Testis (tissue), 2 donors: ENCODE results near the gene F2.

ENCODE experiments used
- POLR2A ChIP-seq: fragments of 450-650 bp; IDR thresholded peaks from one replicate; pipeline ENCODE4 v1.6.1; 2017; ENCODE audit warnings: antibody characterized with exemption, mild to moderate bottlenecking, moderate library complexity
- TF ChIP-seq, protein P1 (sequence below), 3 experiments: fragments of 450-650 bp in 2 of 3; fragments of 200-600 bp in 1 of 3; sonication (generic) in 1 of 3; IDR thresholded peaks; one replicate each; pipeline ENCODE4 v1.5.1; 2016 to 2019; ENCODE audit warnings: antibody characterized with exemption in 3 of 3, mild to moderate bottlenecking in 2 of 3, moderate library complexity in 1 of 3

DNA sequence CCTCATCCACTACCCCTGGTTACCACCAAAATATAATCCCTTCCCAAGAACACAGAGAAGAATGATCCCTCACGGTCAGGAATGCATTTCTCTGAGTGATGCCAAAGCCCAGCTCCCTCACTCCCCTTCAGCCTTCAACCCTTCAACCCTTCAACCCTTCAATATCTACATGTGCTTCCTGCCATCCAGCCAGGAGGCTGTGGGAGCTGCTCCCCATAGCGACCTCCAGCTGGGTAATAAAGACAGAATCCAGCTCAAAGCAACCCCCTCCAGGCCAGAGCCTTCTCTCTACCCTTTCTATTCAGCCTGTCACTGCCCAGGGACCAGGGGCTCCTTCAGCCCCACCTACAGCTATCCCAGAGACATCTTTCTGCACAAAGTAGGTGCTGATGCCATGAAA lies 21.3 kb upstream of the F2 start:
- TF ChIP-seq, protein P1, sequence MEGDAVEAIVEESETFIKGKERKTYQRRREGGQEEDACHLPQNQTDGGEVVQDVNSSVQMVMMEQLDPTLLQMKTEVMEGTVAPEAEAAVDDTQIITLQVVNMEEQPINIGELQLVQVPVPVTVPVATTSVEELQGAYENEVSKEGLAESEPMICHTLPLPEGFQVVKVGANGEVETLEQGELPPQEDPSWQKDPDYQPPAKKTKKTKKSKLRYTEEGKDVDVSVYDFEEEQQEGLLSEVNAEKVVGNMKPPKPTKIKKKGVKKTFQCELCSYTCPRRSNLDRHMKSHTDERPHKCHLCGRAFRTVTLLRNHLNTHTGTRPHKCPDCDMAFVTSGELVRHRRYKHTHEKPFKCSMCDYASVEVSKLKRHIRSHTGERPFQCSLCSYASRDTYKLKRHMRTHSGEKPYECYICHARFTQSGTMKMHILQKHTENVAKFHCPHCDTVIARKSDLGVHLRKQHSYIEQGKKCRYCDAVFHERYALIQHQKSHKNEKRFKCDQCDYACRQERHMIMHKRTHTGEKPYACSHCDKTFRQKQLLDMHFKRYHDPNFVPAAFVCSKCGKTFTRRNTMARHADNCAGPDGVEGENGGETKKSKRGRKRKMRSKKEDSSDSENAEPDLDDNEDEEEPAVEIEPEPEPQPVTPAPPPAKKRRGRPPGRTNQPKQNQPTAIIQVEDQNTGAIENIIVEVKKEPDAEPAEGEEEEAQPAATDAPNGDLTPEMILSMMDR (IDR thresholded peaks at IDR 0.05): no peak
- no peak for TF ChIP-seq POLR2A
